ENCODE data around the gene PROSER2.

Gene PROSER2

GRCh38 chr10:11876805-11877590 is 53.8 kb downstream of the PROSER2 start:
- Histone ChIP-seq H2AFZ (ENCODE audit: low read depth, low read length, severe bottlenecking) (no peak overlapping the region), H3K4me2 (ENCODE audit: low read depth, low read length, poor library complexity, severe bottlenecking) (no peak overlapping the region)

GRCh38 chr10:11877591-11877905 is 54.4 kb downstream of the PROSER2 start:
- H3F3A ChIP-seq (ENCODE audit: insufficient read depth) = no peaks in the 10 kb centered on the region
- no peak overlapping the region for H2AFZ ChIP-seq (ENCODE audit: low read depth, low read length, severe bottlenecking)
- H3K79me2 ChIP-seq (ENCODE audit: insufficient read depth, low read length) = no peaks in the 10 kb centered on the region
- H3K9me3 ChIP-seq (ENCODE audit: insufficient read depth, low read length) = no peaks in the 10 kb centered on the region
- no peaks in the 10 kb centered on the region for H3K9me2 ChIP-seq (replicated peaks; ENCODE audit: insufficient read depth, low read length)
- H3K27ac ChIP-seq (ENCODE audit: low read depth, low read length) = no peak overlapping the region
- H3K4me3 ChIP-seq (ENCODE audit: insufficient read depth, low read length, poor library complexity, severe bottlenecking) = no peak overlapping the region
- H3K36me3 ChIP-seq (ENCODE audit: low read length) = no peaks in the 10 kb centered on the region
- TF ChIP-seq EZH2phosphoT487 (conservative IDR thresholded peaks at IDR 0.05; ENCODE audit: low read length) = no peak
- H3K27me3 ChIP-seq (ENCODE audit: low read length) = no peaks in the 10 kb centered on the region
- H3K9ac ChIP-seq (ENCODE audit: low read length) = no peak overlapping the region
- H4K20me1 ChIP-seq (ENCODE audit: low read depth, low read length) = no peaks in the 10 kb centered on the region
- no peak overlapping the region for H3K4me2 ChIP-seq (ENCODE audit: low read depth, low read length, poor library complexity, severe bottlenecking)

More at GRCh38 chr10:11876805-11877590, 53.8 kb downstream of the PROSER2 start:
- no peaks in the 10 kb centered on the region for H3K36me3 ChIP-seq (ENCODE audit: low read length)
- no peak overlapping the region for H3K27ac ChIP-seq (ENCODE audit: low read depth, low read length)
- H3K9ac ChIP-seq (ENCODE audit: low read length) = no peak overlapping the region
- no peaks in the 10 kb centered on the region for H3F3A ChIP-seq (ENCODE audit: insufficient read depth)
- no peaks in the 10 kb centered on the region for H4K20me1 ChIP-seq (ENCODE audit: low read depth, low read length)
- H3K4me3 ChIP-seq (ENCODE audit: insufficient read depth, low read length, poor library complexity, severe bottlenecking) = no peak overlapping the region
- no peaks in the 10 kb centered on the region for H3K9me2 ChIP-seq (replicated peaks; ENCODE audit: insufficient read depth, low read length)
- H3K9me3 ChIP-seq (ENCODE audit: insufficient read depth, low read length) = no peaks in the 10 kb centered on the region
- TF ChIP-seq EZH2phosphoT487 (conservative IDR thresholded peaks at IDR 0.05; ENCODE audit: low read length) (no peak), CTCF (IDR thresholded peaks at IDR 0.05; ENCODE audit: insufficient read depth, low read length, poor library complexity, severe bottlenecking) (no peak)
- H3K27me3 ChIP-seq (ENCODE audit: low read length) = no peaks in the 10 kb centered on the region
- H3K79me2 ChIP-seq (ENCODE audit: insufficient read depth, low read length) = no peaks in the 10 kb centered on the region

- Histone ChIP-seq H3K4me3 (ENCODE audit: insufficient read depth, low read length, poor library complexity, severe bottlenecking) (no peak overlapping the region), H3K4me2 (ENCODE audit: low read depth, low read length, poor library complexity, severe bottlenecking) (no peak overlapping the region), H3K9me3 (ENCODE audit: insufficient read depth, low read length) (no peaks in the 10 kb centered on the region), H3K27me3 (ENCODE audit: low read length) (no peaks in the 10 kb centered on the region), H3K27ac (ENCODE audit: low read depth, low read length) (no peak overlapping the region), H3K79me2 (ENCODE audit: insufficient read depth, low read length) (no peaks in the 10 kb centered on the region), H3K36me3 (ENCODE audit: low read length) (no peaks in the 10 kb centered on the region), H3F3A (ENCODE audit: insufficient read depth) (no peaks in the 10 kb centered on the region), H3K9me2 (replicated peaks; ENCODE audit: insufficient read depth, low read length) (no peaks in the 10 kb centered on the region), H2AFZ (ENCODE audit: low read depth, low read length, severe bottlenecking) (no peak overlapping the region), H4K20me1 (ENCODE audit: low read depth, low read length) (no peaks in the 10 kb centered on the region), H3K9ac (ENCODE audit: low read length) (no peak overlapping the region)
- TF ChIP-seq CTCF (IDR thresholded peaks at IDR 0.05; ENCODE audit: insufficient read depth, low read length, poor library complexity, severe bottlenecking) (no peak), EZH2phosphoT487 (conservative IDR thresholded peaks at IDR 0.05; ENCODE audit: low read length) (no peak)
Measured at GRCh38 chr10:11878776-11879175, 55.6 kb downstream of the PROSER2 start.

- H2AFZ ChIP-seq (ENCODE audit: low read depth, low read length, severe bottlenecking) = no peak overlapping the region
- H3K36me3 ChIP-seq (ENCODE audit: low read length) = no peaks in the 10 kb centered on the region
- H3K9me2 ChIP-seq (replicated peaks; ENCODE audit: insufficient read depth, low read length) = no peaks in the 10 kb centered on the region
- H3K4me2 ChIP-seq (ENCODE audit: low read depth, low read length, poor library complexity, severe bottlenecking) = no peak overlapping the region
- H3F3A ChIP-seq (ENCODE audit: insufficient read depth) = no peaks in the 10 kb centered on the region
- no peaks in the 10 kb centered on the region for H3K27me3 ChIP-seq (ENCODE audit: low read length)
- H3K4me3 ChIP-seq (ENCODE audit: insufficient read depth, low read length, poor library complexity, severe bottlenecking) = no peak overlapping the region
- no peak overlapping the region for H3K27ac ChIP-seq (ENCODE audit: low read depth, low read length)
- H3K79me2 ChIP-seq (ENCODE audit: insufficient read depth, low read length) = no peaks in the 10 kb centered on the region
- TF ChIP-seq EZH2phosphoT487 (conservative IDR thresholded peaks at IDR 0.05; ENCODE audit: low read length) (no peak), CTCF (IDR thresholded peaks at IDR 0.05; ENCODE audit: insufficient read depth, low read length, poor library complexity, severe bottlenecking) (no peak)
- no peaks in the 10 kb centered on the region for H3K9me3 ChIP-seq (ENCODE audit: insufficient read depth, low read length)
- no peak overlapping the region for H3K9ac ChIP-seq (ENCODE audit: low read length)
- H4K20me1 ChIP-seq (ENCODE audit: low read depth, low read length) = no peaks in the 10 kb centered on the region
Measured at GRCh38 chr10:11879387-11880094, 56.4 kb downstream of the PROSER2 start.
